K562 (cell line): ENCODE data around the gene LDLRAD3. TPM values are rescaled to one million over a fixed set of nuclear protein-coding genes. Genes with fewer than 3 reads are reported as not detected.

ENCODE experiments used
- ATAC-seq: fragments of 200-7000 bp; cut with Tn5 transposase; 3 replicates; pipeline ENCODE4 v1.9.1; 2020; ENCODE audit warnings: moderate library complexity
- BruUV-seq: library from RNA; stranded (reverse); fragments of 400-500 nt; replicated peaks from 2 replicates; lab custom pipeline; 2021; lab: Mats Ljungman, UMichigan
- CTCF ChIA-PET: fragments of 300-600 bp; formaldehyde crosslinking; extraction: SDS; loops from one replicate; lab custom pipeline; 2021; ENCODE audit warnings: low intra/inter-chr PET ratio; lab: Yijun Ruan, JAX
- POLR2A ChIA-PET: fragments of 300-600, 350-650 bp; sonication (Branson Sonifier 250); formaldehyde crosslinking; extraction: SDS; loops from one replicate; lab custom pipeline; 2021; ENCODE audit warnings: antibody characterized with exemption, inconsistent platforms; lab: Yijun Ruan, JAX
- DNase-seq, 4 experiments: peaks; one replicate each; pipeline versions ENCODE4 v3.0.0 to v3.0.0-alpha.2; 2011 to 2018; ENCODE audit warnings: low spot score in 3 of 4, mixed read lengths in 3 of 4; ENCODE audit errors: extremely low read depth in 1 of 4
- FAIRE-seq: peaks from 2 replicates; lab custom pipeline; 2011; peaks lifted over from hg19 to GRCh38; lab: Jason Lieb, UNC
- H2AFZ ChIP-seq: 2 replicates; pipeline ENCODE4 v1.6.0; 2011; ENCODE audit warnings: low read depth, low read length, control low read depth, inconsistent platforms
- H3K27ac ChIP-seq: fragments of 200-600 bp; 3 replicates; pipeline ENCODE4 v1.8.0; 2011; ENCODE audit warnings: low read depth, mild to moderate bottlenecking, control low read depth, inconsistent platforms, low read length, moderate library complexity, mixed read lengths; ENCODE audit errors: extremely low read depth
- H3K27me3 ChIP-seq, 2 experiments: fragments of 300-600 bp in 1 of 2; 2 replicates in 1 of 2; 3 replicates in 1 of 2; pipeline versions ENCODE4 v1.6.0 to v1.8.0; 2011; ENCODE audit warnings: inconsistent platforms in 2 of 2, low read length in 2 of 2, mild to moderate bottlenecking in 1 of 2, mixed read lengths in 1 of 2, moderate library complexity in 1 of 2; ENCODE audit not compliant: control insufficient read depth in 2 of 2, insufficient read depth in 2 of 2
- H3K36me3 ChIP-seq: fragments of 300-600 bp; 3 replicates; pipeline ENCODE4 v1.8.0; 2011; ENCODE audit warnings: mild to moderate bottlenecking, low read length, inconsistent platforms; ENCODE audit not compliant: control insufficient read depth, insufficient read depth
- H3K4me1 ChIP-seq, 2 experiments: fragments of 200-600 bp in 1 of 2; replicated peaks in 1 of 2; 2 replicates in 1 of 2; 3 replicates in 1 of 2; pipeline versions ENCODE4 v1.5.1 to v1.8.0; 2011; ENCODE audit warnings: inconsistent platforms in 2 of 2, low read length in 2 of 2, mild to moderate bottlenecking in 1 of 2, mixed read lengths in 1 of 2, moderate library complexity in 1 of 2; ENCODE audit not compliant: control insufficient read depth in 2 of 2, insufficient read depth in 2 of 2
- H3K4me2 ChIP-seq: 2 replicates; pipeline ENCODE4 v1.6.1; 2011; ENCODE audit warnings: low read length, control low read depth, inconsistent platforms, mixed read lengths; ENCODE audit not compliant: insufficient read depth
- H3K4me3 ChIP-seq: fragments of 200-600 bp; sonication (generic), shearing (Covaris generic); 2 replicates; pipeline ENCODE4 v1.5.1; 2016; ENCODE audit warnings: control low read depth, inconsistent platforms
- H3K79me2 ChIP-seq: fragments of 200-600 bp; 3 replicates; pipeline ENCODE4 v1.8.0; 2011; ENCODE audit warnings: low read length, inconsistent platforms; ENCODE audit not compliant: control insufficient read depth, insufficient read depth
- H3K9ac ChIP-seq, 2 experiments: 2 replicates each; pipeline versions ENCODE4 v1.6.0 to v1.6.1; 2011; ENCODE audit warnings: low read depth in 2 of 2, low read length in 2 of 2, control low read depth in 1 of 2, inconsistent platforms in 1 of 2, mild to moderate bottlenecking in 1 of 2, mixed read lengths in 1 of 2; ENCODE audit not compliant: insufficient read depth in 1 of 2
- H3K9me1 ChIP-seq: one replicate; pipeline ENCODE4 v1.6.0; 2011; ENCODE audit warnings: inconsistent platforms, mild to moderate bottlenecking, low read length, moderate library complexity; ENCODE audit not compliant: control insufficient read depth, insufficient read depth
- H3K9me3 ChIP-seq: replicated peaks from 2 replicates; pipeline ENCODE4 v1.5.1; 2011; ENCODE audit warnings: low read depth, low read length, inconsistent platforms; ENCODE audit not compliant: control insufficient read depth, insufficient read depth
- H4K20me1 ChIP-seq: replicated peaks from 2 replicates; pipeline ENCODE4 v1.6.1; 2011; ENCODE audit warnings: low read length, inconsistent platforms, mixed read lengths; ENCODE audit not compliant: control insufficient read depth, insufficient read depth
- DDX20 ChIP-seq: fragments of 450-650 bp; IDR thresholded peaks from 2 replicates; pipeline ENCODE4 v1.6.1; 2016; ENCODE audit warnings: missing genetic modification characterization, low read depth, mild to moderate bottlenecking, missing compliant biosample characterization, moderate library complexity
- ETS1 ChIP-seq: conservative IDR thresholded peaks from 2 replicates; pipeline ENCODE4 v1.6.1; 2011; ENCODE audit warnings: low read depth, mild to moderate bottlenecking, low read length; ENCODE audit not compliant: control insufficient read depth
- HNRNPK ChIP-seq: fragments of 200-400 bp; formaldehyde crosslinking; IDR thresholded peaks from one replicate; pipeline ENCODE4 v1.6.1; 2018; ENCODE audit warnings: mild to moderate bottlenecking, low read depth, low read length; ENCODE audit not compliant: poor library complexity, severe bottlenecking
- PHB ChIP-seq: fragments of 250-450 bp; sonication (Bioruptor Pico); IDR thresholded peaks from 2 replicates; pipeline ENCODE4 v1.5.0; 2021
- TBL1XR1 ChIP-seq, 2 experiments: IDR thresholded peaks; 2 replicates each; pipeline ENCODE4 v1.6.1; 2012; ENCODE audit warnings: improper control_type of control experiment in 2 of 2, low read length in 2 of 2, mild to moderate bottlenecking in 1 of 2
- XRCC4 ChIP-seq: IDR thresholded peaks from one replicate; pipeline ENCODE4 v1.6.1; 2011; ENCODE audit not compliant: insufficient read depth, insufficient read length; ENCODE audit errors: extremely low read depth
- YY1 ChIP-seq, 3 experiments: IDR thresholded peaks; 2 replicates each; pipeline ENCODE4 v1.6.1; 2011; ENCODE audit warnings: low read length in 2 of 3, mild to moderate bottlenecking in 2 of 3, moderate library complexity in 2 of 3, borderline replicate concordance in 1 of 3, control low read depth in 1 of 3, low read depth in 1 of 3; ENCODE audit not compliant: insufficient read depth in 3 of 3, insufficient replicate concordance in 2 of 3, control insufficient read depth in 1 of 3, insufficient read length in 1 of 3; ENCODE audit errors: extremely low read depth in 1 of 3
- ZBTB49 ChIP-seq: sonication (generic); formaldehyde crosslinking; IDR thresholded peaks from 2 replicates; pipeline ENCODE4 v1.8.0; 2022; ENCODE audit warnings: missing genetic modification reagents, mild to moderate bottlenecking, borderline replicate concordance
- ZNF354B ChIP-seq: fragments of 250-450 bp; sonication (Bioruptor Pico); IDR thresholded peaks from 2 replicates; pipeline ENCODE4 v1.4.0; 2020
- ZNF655 ChIP-seq: fragments of 250-450 bp; sonication (Bioruptor Pico); IDR thresholded peaks from 2 replicates; pipeline ENCODE4 v1.5.0; 2021
- WGBS: fragments of 100-300 bp; shearing (Covaris generic); methylation state at CpG from one replicate; pipeline ENCODE4 v1.1.6; 2016; ENCODE audit warnings: low coverage, mixed read lengths; ENCODE audit not compliant: insufficient coverage; ENCODE audit errors: missing lambda C conversion rate; 5-methylcytosine and 5-hydroxymethylcytosine counted together
- in situ Hi-C: fragments of 300-500 bp; cut with MboI; formaldehyde crosslinking; loops from 4 replicates; pipeline ENCODE4 v1.15.0; 2018; ENCODE audit warnings: inconsistent platforms, mixed read lengths
- intact Hi-C: fragments of 100-400 bp; cut with micrococcal nuclease; formaldehyde crosslinking; loops from 2 replicates; pipeline ENCODE4 v1.14.2; 2022
- polyA plus RNA-seq, 8 experiments: library from polyadenylated mRNA; depleted of rRNA in 4 of 8; stranded (reverse) in 5 of 8; unstranded in 3 of 8; fragments of >200 nt; fragmentation: Nextera tagmentation in 2 of 8; fragmentation: Illumina TruSeq in 1 of 8; extraction: Ambion mirVana in 2 of 8; extraction: Trizol in 1 of 8; gene quantifications; 2 replicates each; pipeline versions ENCODE4 v1.2.1 to v1.2.3, GENCODE V29; 2011 to 2014; ENCODE audit warnings: inconsistent platforms in 1 of 8, missing spikeins in 1 of 8
- total RNA-seq, 7 experiments: library from RNA; depleted of rRNA in 6 of 7; stranded (reverse); fragments of >200 nt in 6 of 7; fragmentation: Illumina TruSeq in 2 of 7; extraction: Trizol in 2 of 7; gene quantifications; 2 replicates each; pipeline versions ENCODE4 v1.2.1 to v1.2.3, GENCODE V29; 2011 to 2021; ENCODE audit warnings: low replicate concordance in 1 of 7
- TF ChIP-seq, protein P1 (sequence below): fragments of 250-450 bp; sonication (Bioruptor Pico); IDR thresholded peaks from 2 replicates; pipeline ENCODE4 v1.5.0; 2021
- TF ChIP-seq, protein P2 (sequence below): fragments of 250-450 bp; sonication (Bioruptor Pico); IDR thresholded peaks from 2 replicates; pipeline ENCODE4 v1.5.1; 2021; ENCODE audit warnings: mild to moderate bottlenecking

LDLRAD3 gene
- total and polyA plus RNA-seq, 9 of the 15 experiments (the other 6 are each of a cell fraction or from before 2014, with no cell fraction given), result 0.73 to 7.2 (median 3.5) TPM

DNA sequence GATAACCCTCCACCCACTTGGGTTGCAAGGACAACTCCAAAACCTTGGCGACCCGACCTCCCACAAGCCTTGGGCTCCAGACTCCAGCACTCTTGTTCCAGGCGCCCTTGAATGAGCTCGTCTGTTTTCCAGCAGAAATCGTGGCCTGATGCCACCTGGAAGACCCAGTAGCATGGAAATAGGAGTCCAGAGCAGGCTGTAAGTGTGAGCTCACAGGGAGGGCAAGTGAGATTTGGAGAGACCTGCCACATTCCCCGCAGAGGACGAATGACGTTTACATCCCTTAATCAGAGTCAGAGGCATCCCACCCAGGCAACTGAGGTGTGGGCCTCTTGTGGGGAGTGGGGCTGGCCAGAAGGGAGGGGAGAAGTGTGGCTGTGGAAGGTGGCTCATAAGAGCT is 71.9 kb downstream of the LDLRAD3 start:
- Histone ChIP-seq H3K4me3 (no peak overlapping the region), H3K27ac (no peak overlapping the region), H3K4me1 (no peaks in the 10 kb centered on the region), H3K27me3 (peaks cover 5 to 23% of the 10 kb centered on the region in 2 experiments; a peak in 3 of 5 replicates), H3K79me2 (no peaks in the 10 kb centered on the region), H3K9me3 (no peaks in the 10 kb centered on the region), H4K20me1 (no peaks in the 10 kb centered on the region), H3K9ac (no peak overlapping the region), H3K9me1 (no peaks in the 10 kb centered on the region), H3K4me2 (no peak overlapping the region), H2AFZ (no peak overlapping the region), H3K36me3 (no peaks in the 10 kb centered on the region)
- ChIA-PET CTCF (no interaction called here), POLR2A (no interaction called here)
- FAIRE-seq (no peak), ATAC-seq (no peak), DNase-seq (no peak)
- no TSS peak for BruUV-seq
- 32% methylated on average over 8 of the region's 8 CpGs for WGBS
- in situ Hi-C loops, result no loop called here
- no peak for TF ChIP-seq ETS1
- no peak for TF ChIP-seq XRCC4
- TF ChIP-seq, protein P1, sequence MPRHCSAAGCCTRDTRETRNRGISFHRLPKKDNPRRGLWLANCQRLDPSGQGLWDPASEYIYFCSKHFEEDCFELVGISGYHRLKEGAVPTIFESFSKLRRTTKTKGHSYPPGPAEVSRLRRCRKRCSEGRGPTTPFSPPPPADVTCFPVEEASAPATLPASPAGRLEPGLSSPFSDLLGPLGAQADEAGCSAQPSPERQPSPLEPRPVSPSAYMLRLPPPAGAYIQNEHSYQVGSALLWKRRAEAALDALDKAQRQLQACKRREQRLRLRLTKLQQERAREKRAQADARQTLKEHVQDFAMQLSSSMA, result no peak
- TF ChIP-seq, protein P2, sequence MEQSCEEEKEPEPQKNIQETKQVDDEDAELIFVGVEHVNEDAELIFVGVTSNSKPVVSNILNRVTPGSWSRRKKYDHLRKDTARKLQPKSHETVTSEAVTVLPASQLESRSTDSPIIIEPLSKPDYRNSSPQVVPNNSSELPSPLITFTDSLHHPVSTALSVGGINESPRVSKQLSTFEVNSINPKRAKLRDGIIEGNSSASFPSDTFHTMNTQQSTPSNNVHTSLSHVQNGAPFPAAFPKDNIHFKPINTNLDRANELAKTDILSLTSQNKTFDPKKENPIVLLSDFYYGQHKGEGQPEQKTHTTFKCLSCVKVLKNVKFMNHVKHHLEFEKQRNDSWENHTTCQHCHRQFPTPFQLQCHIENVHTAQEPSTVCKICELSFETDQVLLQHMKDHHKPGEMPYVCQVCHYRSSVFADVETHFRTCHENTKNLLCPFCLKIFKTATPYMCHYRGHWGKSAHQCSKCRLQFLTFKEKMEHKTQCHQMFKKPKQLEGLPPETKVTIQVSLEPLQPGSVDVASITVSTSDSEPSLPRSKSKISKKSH (CRISPR knock-in tag), result no peak
- no peak for TF ChIP-seq HNRNPK
- TF ChIP-seq PHB (CRISPR knock-in tag), result no peak
- no peak for TF ChIP-seq YY1 (IDR thresholded peaks at IDR 0.05; ENCODE audit: borderline replicate concordance in 1 of 3, control insufficient read depth in 1 of 3, extremely low read depth in 1 of 3, insufficient read depth in 3 of 3, insufficient read length in 1 of 3, insufficient replicate concordance in 2 of 3, low read depth in 1 of 3, low read length in 2 of 3)
- TF ChIP-seq ZBTB49 (CRISPR knock-in tag), result no peak
- TF ChIP-seq TBL1XR1 (IDR thresholded peaks at IDR 0.05; ENCODE audit: low read length in 2 of 2), result no peak
- TF ChIP-seq ZNF655 (CRISPR knock-in tag), result no peak
- no peak for TF ChIP-seq ZNF354B (CRISPR knock-in tag)
- TF ChIP-seq DDX20 (tag), result no peak
- intact Hi-C loops, result loop anchor here (5.0 kb wide), 1 partner anchor 398 kb away; the partner anchor contains the start of gene FJX1
